HG02938 (cell line): ENCODE results near the gene GNB1.

Source experiments
- ATAC-seq: cut with Tn5 transposase; IDR thresholded peaks from one replicate; pipeline ENCODE4 v1.9.1; 2021; ENCODE audit warnings: mild to moderate bottlenecking, moderate library complexity; ENCODE audit not compliant: unreplicated experiment

Gene GNB1

GRCh38 chr1:1786836-1787605 lies 103.9 kb downstream of the GNB1 start:
- no peak for ATAC-seq

GRCh38 chr1:1785666-1786065 lies 105.2 kb downstream of the GNB1 start:
- ATAC-seq = no peak

- no peak for ATAC-seq
Observed at GRCh38 chr1:1784933-1785332, 106.0 kb downstream of the GNB1 start.

- no peak for ATAC-seq
Observed at GRCh38 chr1:1783320-1783719, 107.6 kb downstream of the GNB1 start.

- ATAC-seq = no peak
Observed at GRCh38 chr1:1782399-1783221, 108.3 kb downstream of the GNB1 start.

GRCh38 chr1:1781526-1781903 lies 109.4 kb downstream of the GNB1 start:
- no peak for ATAC-seq

DNA sequence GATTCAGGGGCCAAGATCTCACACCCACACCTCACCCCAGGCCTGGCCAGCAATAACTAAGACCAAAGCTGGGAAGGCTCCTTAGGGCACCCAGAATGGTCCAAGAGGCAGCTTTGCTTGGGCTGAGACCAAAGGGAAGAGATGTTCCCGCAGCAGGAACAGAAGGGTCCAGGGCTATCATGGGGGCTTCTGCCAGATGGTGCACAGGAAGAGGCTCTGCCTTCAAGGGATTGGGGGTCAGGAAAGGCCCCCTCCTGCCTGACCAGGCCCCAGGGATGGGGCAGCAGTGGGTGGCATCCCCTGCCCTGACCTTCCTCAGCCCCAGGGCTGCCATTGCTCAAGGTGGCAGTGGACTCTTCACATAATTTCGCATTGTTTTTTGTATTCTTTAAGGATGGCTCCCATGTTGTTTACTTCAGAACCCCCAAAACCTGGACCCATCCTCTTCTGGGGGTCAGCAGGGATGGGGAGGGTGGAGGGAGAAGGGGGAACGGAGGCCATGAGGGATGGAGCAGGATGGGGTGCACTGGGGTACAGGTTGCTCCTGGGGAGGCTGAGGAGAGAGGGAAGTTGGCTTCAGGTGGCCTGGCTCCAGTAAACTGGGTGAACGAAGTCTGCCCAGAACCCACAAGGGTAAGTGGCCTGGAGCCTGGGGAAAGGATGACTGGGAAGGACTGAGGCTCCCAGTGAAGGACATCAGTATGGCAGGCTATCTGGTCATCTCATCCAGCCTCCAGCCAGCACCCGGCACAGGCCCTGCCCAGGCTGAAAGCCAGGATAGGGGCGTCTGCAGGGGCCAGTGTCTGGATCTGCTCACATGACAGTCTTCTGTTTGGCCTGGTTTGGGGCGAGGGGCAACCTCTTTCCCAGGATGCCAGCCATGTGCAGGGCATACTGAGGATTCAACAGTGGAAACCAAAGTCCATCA lies 110.0 kb downstream of the GNB1 start:
- no peak for ATAC-seq

DNA sequence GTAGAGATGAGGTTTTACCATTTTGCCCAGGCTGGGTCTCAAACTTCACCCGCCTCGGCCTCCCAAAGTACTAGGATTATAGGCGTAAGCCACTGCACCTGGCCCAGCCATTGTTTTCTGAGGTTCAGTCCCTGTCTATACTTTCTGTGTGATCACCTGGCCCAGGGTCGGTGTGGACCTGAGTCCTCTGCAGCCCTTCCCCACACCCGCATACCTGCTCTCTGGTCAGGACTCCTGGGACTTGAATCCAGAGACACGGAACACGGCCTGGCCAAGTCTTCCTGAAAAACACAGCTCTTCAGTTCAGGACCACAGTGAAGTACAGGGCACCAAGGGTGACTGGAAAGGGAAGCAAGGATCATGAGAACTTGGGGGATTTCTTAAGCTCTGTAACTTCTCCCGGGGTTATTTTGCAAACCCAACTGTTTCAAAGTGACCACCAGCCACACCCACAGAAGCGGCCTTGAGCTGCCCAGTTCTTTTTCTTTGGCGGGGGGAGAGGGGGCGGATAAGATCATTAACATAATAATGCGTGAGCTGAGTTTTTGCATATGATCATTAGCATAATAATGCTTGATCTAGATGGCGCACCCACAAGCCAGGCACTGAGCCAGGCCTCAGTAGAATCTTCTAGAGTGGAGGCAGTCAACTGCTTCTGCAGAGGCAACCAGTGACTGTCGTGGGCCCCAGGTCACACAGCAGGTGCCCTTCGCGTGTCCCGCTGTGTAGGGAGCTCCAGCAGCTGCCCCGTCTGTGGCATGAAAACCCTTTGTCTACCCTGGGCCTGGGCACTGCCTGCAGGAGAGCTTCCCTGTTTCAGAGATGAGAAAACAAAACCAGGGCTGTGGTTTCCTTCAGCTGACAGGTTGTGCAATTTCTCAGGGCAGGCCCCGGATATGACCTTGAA lies 110.9 kb downstream of the GNB1 start:
- ATAC-seq = peak; percentile 35

GRCh38 chr1:1779320-1779675 lies 111.6 kb downstream of the GNB1 start:
- ATAC-seq = no peak

DNA sequence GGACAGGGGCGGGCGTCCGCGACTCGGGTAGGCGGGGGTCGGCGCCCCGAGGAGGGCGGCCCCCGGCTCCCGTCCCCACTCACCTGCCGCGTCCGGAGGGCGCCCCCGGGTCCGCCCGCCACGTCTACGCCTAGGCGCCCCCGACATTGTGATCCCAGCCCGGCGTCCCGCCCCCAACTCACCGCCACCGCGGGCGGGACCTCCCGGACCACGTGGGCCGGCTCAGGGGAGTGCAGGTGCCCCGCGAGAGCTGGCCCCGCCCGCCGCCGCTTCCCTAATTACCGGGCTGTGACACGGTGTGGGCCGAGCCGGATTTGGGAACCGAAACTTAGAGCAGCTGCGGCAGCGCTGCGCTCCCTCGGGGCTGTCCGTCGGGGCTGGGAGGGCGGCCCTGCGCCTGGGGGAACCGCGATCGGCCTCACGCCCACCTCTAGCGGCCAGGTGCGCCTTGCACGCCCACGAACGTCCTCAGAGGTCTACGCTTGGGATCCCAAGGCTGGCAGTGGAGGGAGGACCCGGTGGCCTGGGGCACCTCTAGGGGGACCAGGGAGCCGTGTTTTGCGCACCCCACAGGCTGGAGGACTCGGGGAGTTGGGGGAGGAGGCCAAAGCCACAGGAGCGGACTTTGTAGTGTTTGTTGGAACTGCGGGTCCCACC lies 112.1 kb downstream of the GNB1 start:
- ATAC-seq = peak; percentile 66

- ATAC-seq = peak; percentile 26
Observed at GRCh38 chr1:1777950-1778662, 112.8 kb downstream of the GNB1 start, which contains the start of gene NADK. TSS of gene NADK (minus strand) at chr1:1778470. CDS start at chr1:1765406, 13,064 bp downstream.

GRCh38 chr1:1777583-1777899 lies 113.3 kb downstream of the GNB1 start:
- ATAC-seq = no peak

GRCh38 chr1:1776672-1777582 lies 114.0 kb downstream of the GNB1 start:
- ATAC-seq = no peak

- no peak for ATAC-seq
Observed at GRCh38 chr1:1775327-1776226, 115.3 kb downstream of the GNB1 start.

- no peak for ATAC-seq
Observed at GRCh38 chr1:1773874-1774273, 117.0 kb downstream of the GNB1 start.

GRCh38 chr1:1771096-1771495 lies 119.8 kb downstream of the GNB1 start:
- no peak for ATAC-seq

DNA sequence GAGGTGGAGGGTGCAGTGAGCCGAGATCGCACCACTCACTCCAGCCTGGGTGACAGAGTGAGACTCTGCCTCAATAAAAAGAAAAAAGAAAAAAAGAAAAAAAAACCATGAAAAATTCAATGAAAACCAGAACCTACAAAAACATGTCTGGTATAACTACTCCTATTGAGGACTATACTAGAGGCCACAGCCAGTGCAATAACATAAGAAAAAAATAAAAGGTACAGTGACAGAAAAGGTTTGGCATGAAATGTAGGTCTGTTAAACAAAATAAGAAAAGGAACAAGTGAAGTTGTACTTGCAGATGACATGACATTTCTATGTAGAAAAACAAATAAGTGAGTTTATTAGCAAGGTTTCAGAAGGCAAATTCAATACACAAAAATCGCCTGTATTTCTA lies 120.8 kb downstream of the GNB1 start:
- ATAC-seq = no peak
